Stimulated activated CD4-positive, alpha-beta T cell treated with anti-CD3 and anti-CD28 coated beads, Interleukin-4, amount 100 ng/mL, for 48 hours (primary cell): Measurements from ENCODE around the gene TGFBR2.

Experiments used
- DNase-seq, 2 donors: peaks; one replicate each; pipeline ENCODE4 v3.0.0-alpha.2; 2020; ENCODE audit warnings: low read depth in 2 of 2

TGFBR2 gene

GRCh38 chr3:30692498-30693130 lies 86.2 kb downstream of the TGFBR2 start:
- no peak for DNase-seq

GRCh38 chr3:30693470-30694120 lies 87.2 kb downstream of the TGFBR2 start:
- DNase-seq = peak in 1 of 2 donors; percentile 20

DNA sequence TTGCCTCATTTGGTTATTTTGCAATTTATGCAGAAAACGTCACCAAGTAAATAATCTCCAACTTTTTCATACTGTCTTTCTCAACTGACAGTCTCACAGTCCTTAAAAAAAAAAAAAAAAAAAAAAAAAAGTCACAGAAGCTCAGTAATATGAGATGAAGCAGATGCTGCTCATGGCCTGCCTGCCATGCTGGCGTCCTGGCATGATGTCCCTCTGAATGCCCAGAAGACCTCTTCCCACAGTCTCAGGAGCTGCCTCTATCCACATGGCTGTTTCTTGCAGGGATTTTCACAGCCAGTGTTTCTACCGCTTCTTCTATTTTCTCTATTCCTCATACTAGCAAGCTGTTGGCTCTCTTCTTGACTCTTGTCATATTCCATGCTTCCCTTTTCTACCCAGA lies 87.7 kb downstream of the TGFBR2 start:
- DNase-seq = no peak

GRCh38 chr3:30694668-30695067 lies 88.3 kb downstream of the TGFBR2 start:
- no peak for DNase-seq

GRCh38 chr3:30695302-30696061 lies 89.1 kb downstream of the TGFBR2 start:
- DNase-seq = no peak

DNA sequence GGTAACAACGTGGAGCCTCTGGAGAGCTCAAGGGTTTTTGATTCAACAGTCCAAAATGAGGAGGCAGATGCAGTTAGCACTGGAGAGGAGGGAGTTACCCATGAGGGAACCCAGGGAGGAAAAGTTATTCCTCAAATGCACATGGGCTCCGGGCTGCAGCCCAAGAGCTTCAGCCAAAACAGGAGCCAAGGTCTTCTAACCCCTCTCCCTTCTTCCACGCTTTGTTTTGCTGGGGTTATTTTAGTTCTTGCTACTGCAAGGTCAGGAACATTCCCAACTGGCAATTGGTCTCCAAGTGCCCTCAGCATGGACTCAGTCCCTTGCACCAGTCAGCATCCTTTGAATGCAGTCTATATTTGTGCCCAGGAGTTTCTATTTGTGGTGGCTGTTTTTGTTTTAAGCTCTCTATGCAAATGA lies 90.0 kb downstream of the TGFBR2 start:
- DNase-seq = no peak

DNA sequence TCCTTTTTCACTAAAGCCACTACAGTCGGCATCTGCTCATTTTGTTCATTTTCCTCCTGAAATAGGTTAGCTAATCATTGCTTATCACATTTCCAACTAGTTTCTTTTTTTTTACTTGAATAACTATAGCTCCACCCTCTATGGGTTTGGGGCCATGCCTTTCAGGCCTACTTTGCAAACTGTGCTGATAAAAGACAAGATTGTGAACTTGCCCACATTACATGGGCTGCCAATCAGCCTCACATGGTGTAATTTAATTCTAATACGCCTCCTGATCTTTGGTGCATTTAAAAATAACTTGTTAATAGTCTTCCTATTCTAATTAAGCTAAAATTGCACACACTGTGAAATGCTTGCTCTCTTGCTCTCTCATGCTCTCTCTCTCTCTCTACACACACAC lies 90.5 kb downstream of the TGFBR2 start:
- no peak for DNase-seq

DNA sequence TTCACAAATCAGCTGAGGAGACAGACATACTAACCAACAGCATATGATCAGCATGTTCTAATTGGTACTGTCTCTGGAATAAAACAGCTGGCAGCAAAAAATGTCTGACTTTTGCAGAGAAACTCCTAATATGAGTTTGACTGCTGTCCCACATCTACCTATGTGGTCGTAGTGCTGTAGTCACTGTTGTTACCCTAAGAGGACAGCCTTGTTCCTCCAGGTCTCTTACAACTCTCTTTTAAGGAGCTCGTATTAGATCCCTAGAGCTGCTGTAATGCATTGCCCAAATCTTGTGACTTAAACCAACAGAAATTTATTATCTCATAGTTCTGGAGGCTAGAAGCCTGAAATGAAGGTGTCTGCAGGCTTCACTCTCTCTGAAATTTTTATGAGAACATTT lies 92.1 kb downstream of the TGFBR2 start:
- no peak for DNase-seq

GRCh38 chr3:30699927-30700326 lies 93.5 kb downstream of the TGFBR2 start:
- DNase-seq = no peak

- DNase-seq = no peak
Measured at GRCh38 chr3:30700702-30701321, 94.4 kb downstream of the TGFBR2 start.

DNA sequence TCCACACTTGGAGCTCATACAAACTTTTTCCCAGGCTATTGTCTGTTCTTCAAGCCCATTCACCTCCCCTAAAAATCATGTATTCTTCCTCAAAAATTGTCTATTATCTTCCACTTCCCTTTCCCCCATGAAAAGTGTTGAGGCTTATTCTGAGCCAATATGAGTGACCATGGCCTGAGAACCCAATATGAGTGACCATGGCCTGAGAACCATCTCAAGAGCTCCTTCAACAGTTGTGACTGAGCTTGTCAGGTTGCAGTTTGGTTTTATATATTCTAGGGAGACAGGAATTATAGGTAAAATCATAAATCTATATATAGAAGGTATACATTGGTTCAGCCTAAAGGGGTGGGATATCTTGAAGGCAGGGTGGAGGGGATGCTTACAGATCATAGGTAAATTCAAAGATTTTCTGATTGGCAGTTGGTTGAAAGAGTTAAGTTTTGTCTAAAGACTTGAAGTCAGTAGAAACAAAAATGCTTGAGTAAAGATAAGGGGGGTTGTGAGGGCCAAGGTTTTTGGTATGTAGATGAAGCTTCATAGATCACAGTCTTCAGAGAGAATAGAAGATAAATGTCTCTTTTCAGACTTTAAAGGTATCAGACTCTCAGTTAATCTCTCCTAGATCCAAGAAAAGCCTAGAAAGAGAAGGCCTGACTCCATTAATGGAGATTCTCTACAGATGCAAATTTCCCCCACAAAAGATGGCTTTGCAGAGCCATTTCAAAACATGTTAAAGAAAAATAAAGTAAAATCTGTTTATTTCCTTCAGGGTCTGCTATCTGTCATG lies 95.8 kb downstream of the TGFBR2 start:
- no peak for DNase-seq

GRCh38 chr3:30702828-30703397 lies 96.5 kb downstream of the TGFBR2 start:
- DNase-seq = no peak

DNA sequence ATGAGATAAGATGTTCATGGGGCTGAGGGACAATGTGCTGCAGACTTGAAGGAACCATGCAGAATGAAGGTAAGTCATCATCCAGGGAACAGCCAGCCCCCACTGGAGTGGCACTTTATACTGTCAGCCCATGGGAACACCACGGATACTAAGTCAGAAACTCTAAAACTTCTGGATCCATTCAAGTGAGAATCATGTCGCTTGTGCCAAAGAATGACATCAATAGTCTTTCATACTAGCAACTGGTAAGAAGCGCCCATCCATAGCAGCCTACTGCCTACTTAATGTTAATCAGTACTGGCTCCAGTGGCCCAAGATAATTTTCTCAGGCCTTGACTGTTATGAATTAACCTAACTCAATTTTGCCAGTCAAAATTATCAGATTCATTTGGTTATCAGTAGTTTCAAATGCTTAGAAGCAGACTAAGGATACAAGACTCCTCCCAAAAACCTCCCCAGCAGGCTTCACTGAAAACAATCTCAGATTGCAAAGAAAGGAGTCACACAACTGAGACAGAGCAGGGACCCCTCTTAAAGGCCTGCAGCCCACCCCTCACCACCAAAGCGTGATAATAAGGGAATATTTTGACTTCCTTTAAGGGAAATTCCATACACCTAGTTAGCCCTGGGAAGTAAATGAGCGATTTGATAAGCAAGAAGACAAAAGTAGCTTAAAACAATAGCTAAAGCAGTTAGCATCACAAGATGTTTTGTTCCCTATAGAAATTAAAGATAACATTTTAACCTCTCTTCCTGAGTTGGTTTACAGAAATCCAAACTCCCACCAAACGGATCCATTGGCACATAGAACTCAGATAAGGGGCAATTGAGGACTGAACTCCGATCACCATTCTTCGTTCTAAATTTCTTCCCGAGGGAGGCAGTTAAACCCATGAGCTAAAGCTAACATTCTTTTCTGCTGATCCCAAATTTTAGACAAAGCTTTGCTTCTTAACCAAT lies 98.8 kb downstream of the TGFBR2 start:
- no peak for DNase-seq

DNA sequence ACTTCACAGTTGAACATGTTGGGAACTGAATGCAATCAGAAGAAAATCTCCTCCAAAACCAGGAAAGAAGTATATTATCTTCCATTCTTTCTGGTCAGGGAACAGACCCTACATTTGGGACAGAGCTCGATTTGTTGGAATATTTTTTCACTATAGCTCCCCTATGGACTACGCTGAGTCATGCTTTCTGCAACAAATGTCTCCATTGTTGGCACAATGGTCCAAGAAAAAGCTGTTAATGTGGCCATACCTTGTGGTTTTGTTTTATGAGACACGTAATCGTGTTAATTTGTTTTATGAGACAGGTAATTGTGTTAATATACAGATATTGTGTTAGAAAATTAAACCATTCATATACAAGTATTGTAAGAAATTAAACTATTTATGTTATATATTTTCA lies 101.4 kb downstream of the TGFBR2 start:
- DNase-seq = no peak

- no peak for DNase-seq
Measured at GRCh38 chr3:30708472-30708871, 102.1 kb downstream of the TGFBR2 start.

GRCh38 chr3:30710017-30710416 lies 103.6 kb downstream of the TGFBR2 start:
- no peak for DNase-seq

GRCh38 chr3:30711151-30711550 lies 104.8 kb downstream of the TGFBR2 start:
- DNase-seq = no peak

DNA sequence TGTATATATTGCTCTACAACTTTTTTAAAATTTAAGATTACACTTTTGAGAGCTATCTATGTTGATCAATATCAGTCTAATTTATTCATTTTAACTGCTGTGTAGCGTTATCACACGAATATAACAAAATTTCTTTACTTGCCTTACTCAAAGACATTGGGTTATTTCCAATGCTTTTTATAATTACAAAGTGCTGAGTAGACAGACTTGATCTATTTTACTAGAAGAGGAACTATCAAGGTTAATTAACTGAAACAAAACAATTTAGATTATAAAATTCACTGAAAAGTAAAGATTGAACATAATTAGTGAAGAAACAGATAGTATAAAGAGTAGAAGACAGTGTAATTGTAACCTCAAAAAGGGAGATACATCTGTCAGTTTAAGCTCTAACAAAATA lies 105.5 kb downstream of the TGFBR2 start:
- no peak for DNase-seq

DNA sequence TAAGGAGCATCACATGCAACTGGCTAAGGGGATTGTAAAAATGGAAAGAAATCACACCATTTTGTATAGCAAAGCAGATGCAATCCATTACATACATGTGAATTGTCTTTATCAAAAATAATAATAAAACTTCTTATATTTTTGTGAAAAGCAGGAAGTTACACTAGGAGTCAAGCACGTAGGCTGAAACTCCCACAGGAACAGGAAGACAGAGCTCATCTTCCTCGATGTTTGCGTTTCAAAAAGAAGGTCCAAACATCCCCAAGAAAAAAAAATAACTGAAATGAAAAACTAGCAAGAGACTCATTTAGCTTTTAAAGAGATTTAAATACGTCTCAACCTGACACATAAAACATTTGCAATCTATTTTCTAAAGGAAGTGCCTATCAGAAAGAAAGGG lies 106.6 kb downstream of the TGFBR2 start:
- DNase-seq = no peak

DNA sequence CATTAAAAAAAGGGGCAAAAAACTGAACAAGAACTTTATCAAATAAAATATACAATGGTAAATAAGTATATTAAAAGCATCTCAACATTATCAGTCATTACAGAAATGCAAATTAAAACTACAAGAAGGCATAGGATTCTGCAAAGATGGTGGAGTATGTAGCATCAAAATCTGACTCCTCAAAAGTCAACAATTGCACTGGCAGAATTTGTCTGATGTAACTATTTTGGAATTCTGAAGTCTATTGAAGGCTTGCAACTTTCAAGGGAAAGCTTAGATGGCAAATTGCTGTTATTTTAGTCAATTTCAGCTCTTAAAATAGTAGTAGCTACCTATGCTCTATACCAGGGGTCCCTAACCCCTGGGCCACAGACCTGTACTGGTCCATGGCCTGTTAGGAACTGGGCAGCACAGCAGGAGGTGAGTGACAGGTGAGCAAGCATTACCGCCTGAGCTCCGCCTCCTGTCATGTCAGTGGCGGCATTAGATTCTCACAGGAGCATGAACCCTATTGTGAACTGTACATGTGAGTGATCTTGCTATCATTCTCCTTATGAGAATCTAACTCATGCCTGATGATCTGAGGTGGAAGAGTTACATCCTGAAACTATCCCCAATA lies 107.6 kb downstream of the TGFBR2 start:
- no peak for DNase-seq
